Dendritic cell treated with granulocyte-macrophage colony-stimulating factor and Interleukin-4, amounts not matched to agents 40 ng/mL and 50 ng/mL, for 4 days (primary cell): ENCODE data around the gene CENPP.
A peak's percentile ranks its signal among the peaks of the same experiment; 100 is the strongest.
"Not testable (repeated sequence)": the region's sequence is repeated elsewhere in the genome, so short reads cannot be mapped to it uniquely, and the experiment has no call there.

Experiments
- H3K27ac Mint-ChIP-seq: one replicate; pipeline ENCODE4 v1.8.0; 2022; ENCODE audit warnings: mild to moderate bottlenecking, mixed read lengths
- H3K27me3 Mint-ChIP-seq: one replicate; pipeline ENCODE4 v1.8.0; 2022; ENCODE audit warnings: mild to moderate bottlenecking, mixed read lengths
- H3K36me3 Mint-ChIP-seq: one replicate; pipeline ENCODE4 v1.8.0; 2022; ENCODE audit warnings: low read depth, mixed read lengths
- H3K4me1 Mint-ChIP-seq: one replicate; pipeline ENCODE4 v1.8.0; 2022; ENCODE audit warnings: low read depth, mixed read lengths
- H3K4me3 Mint-ChIP-seq: one replicate; pipeline ENCODE4 v1.8.0; 2022; ENCODE audit warnings: mild to moderate bottlenecking, moderate library complexity, mixed read lengths
- H3K9me3 Mint-ChIP-seq: one replicate; pipeline ENCODE4 v1.8.0; 2022; ENCODE audit warnings: mixed read lengths
- intact Hi-C: fragments of 100-400 bp; cut with micrococcal nuclease; formaldehyde crosslinking; loops from one replicate; pipeline ENCODE4 v1.15.0; 2022

CENPP gene

DNA sequence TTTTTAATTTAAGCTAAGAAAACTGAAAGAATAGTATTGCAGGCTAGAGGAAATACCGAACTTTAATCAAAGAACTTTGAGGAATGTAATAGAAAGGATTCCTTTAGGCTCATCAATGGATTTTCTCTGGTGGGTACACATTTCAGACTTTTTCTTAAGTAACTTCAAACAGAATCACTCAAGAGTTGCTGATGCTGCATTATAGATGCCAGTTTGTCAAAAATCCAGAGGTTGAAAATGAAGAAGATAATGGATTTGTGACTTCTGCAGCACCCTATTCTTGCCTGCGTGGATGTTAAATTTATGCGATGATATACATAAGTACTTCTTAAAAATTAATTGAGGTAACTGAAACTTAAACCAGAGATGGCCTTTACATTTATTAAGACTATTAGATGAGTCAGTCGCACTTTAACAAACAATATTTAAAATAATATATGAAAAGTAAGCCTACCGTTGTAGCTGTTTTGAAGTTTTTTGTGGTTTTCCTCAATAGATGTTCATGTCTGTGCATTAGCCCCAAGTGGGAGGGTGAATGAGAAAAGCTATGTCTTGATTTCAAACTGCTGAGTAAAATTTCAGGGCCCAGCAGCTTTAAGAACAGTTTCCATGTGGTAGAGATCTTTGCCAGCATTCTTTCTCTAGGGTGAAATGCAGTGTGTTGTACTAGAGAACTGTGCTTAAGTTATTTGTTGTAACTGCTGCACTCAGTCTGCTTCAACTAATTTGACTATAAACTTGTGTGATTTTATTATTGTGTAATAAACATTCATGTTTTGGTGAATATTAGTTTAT lies 78.5 kb downstream of the CENPP start, which contains the start of gene OGN:
TSS of gene OGN (minus strand) at position 537 of the 795 bp plus-strand sequence. CDS start 1,171 bp downstream, outside the sequence.
- H3K27me3 Mint-ChIP-seq: no peaks in the 10 kb centered on the region
- no peaks in the 10 kb centered on the region for H3K9me3 Mint-ChIP-seq
- H3K4me3 Mint-ChIP-seq: no peak within 1 kb of the TSS
- intact Hi-C loops: no loop called here
- no peaks in the 10 kb centered on the region for H3K36me3 Mint-ChIP-seq
- H3K27ac Mint-ChIP-seq: no peak within 1 kb of the TSS
- H3K4me1 Mint-ChIP-seq: peaks cover 18% of the 10 kb centered on the region

DNA sequence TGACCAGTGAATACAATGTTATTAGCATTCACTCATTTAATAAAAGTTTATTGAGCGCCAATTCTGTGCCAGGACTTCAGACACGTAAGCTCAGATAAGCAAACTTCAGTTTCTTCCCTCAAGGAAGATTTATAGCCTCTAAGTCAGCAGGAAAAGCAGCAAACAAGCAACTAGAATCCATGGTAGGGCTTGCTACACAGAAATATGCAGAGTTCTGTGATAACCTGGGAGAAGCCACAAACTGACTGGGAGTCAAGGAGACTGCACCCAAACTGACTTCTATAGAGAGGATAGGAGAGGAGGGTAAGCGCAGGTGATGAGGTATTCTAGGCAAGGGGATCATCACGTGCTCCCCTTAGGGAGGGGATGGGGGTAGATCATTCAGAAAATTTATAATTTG lies 80.1 kb downstream of the CENPP start:
- no peaks in the 10 kb centered on the region for H3K36me3 Mint-ChIP-seq
- H3K27me3 Mint-ChIP-seq: no peaks in the 10 kb centered on the region
- peaks cover 21% of the 10 kb centered on the region for H3K4me1 Mint-ChIP-seq
- H3K9me3 Mint-ChIP-seq: no peaks in the 10 kb centered on the region
- intact Hi-C loops: no loop called here
- H3K4me3 Mint-ChIP-seq: no peak overlapping the region
- peak overlapping the region; percentile 69 for H3K27ac Mint-ChIP-seq

DNA sequence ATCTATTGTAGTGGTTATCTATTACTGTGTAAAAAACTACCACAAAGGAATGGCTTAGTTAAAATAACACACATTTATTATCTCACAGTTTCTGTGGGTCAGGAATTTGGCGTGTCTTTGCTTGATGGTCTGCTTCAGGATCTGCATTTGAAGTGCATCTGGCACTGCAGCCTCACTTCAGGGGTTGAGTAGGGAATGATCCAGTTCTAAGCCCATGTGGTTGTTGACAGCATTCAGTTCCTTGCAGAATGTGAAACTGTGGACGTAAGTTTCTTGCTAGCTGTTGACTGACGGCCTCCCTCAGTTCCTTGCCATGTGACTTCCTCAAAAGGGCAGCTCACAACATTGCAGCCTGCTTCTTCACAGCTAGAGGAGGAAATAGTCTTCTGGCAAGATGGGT lies 80.7 kb downstream of the CENPP start:
- peak overlapping the region; percentile 18 for H3K4me3 Mint-ChIP-seq
- H3K9me3 Mint-ChIP-seq: no peaks in the 10 kb centered on the region
- peaks cover 26% of the 10 kb centered on the region for H3K4me1 Mint-ChIP-seq
- no peaks in the 10 kb centered on the region for H3K27me3 Mint-ChIP-seq
- intact Hi-C loops: no loop called here
- H3K27ac Mint-ChIP-seq: peak overlapping the region; percentile 69
- no peaks in the 10 kb centered on the region for H3K36me3 Mint-ChIP-seq

DNA sequence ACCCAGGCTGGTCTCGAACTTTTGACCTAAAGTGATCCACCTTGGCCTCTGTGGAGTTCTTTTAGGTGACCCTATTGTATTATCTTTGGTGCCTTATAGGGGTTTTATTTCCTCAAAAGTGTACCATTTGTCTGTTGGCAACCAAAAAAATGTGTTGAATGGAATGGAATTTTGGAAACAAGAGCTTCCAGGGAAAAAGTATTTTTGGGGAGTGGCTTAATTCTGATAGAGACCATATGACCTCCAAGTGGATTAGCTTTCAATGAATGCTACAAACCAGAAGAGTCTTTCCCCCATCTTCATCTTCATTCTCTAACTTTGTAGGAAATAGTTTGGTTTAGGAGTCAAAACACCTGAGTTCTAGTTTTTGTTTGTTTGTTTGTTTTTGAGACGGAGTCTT lies 82.1 kb downstream of the CENPP start:
- no peak overlapping the region for H3K27ac Mint-ChIP-seq
- no peak overlapping the region for H3K4me3 Mint-ChIP-seq
- H3K27me3 Mint-ChIP-seq: no peaks in the 10 kb centered on the region
- intact Hi-C loops: no loop called here
- H3K36me3 Mint-ChIP-seq: no peaks in the 10 kb centered on the region
- no peaks in the 10 kb centered on the region for H3K9me3 Mint-ChIP-seq
- peaks cover 26% of the 10 kb centered on the region for H3K4me1 Mint-ChIP-seq

DNA sequence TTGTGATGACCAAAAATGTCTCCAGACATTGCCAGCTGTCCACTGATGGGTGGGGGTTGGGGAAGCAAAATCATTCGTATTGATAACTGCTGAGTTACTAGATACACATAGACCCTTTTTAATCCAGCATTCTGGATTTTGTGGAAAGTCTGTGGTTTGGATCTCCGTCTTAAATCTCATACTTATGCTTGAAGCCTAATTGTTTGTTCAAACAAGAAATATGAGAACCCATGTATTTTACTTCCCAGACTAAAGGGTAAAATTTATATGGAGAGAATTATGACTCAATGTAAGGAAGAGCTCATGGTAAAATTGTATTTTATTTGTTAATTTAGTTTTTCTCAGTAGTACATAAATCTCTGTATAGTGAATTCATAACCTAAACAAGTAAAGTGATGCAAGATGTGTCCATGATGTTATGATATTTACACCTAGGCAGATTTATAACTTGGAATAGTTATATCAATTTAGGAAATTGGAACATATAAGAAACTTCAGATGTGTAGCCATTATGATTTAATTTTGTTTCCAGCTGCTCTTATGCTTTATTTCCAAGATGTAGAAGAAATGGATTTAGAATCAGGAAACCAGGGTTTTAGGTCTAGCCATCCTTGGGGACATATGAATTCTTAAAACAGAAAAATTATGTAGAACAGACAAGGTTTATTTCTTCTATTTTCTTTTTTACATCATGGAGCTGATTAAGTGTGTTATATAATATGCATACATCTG lies 83.2 kb downstream of the CENPP start:
- Mint-ChIP-seq H3K27me3 (no peaks in the 10 kb centered on the region), H3K27ac (no peak overlapping the region), H3K4me1 (peaks cover 26% of the 10 kb centered on the region), H3K9me3 (no peaks in the 10 kb centered on the region), H3K4me3 (no peak overlapping the region), H3K36me3 (no peaks in the 10 kb centered on the region)
- intact Hi-C loops: no loop called here

DNA sequence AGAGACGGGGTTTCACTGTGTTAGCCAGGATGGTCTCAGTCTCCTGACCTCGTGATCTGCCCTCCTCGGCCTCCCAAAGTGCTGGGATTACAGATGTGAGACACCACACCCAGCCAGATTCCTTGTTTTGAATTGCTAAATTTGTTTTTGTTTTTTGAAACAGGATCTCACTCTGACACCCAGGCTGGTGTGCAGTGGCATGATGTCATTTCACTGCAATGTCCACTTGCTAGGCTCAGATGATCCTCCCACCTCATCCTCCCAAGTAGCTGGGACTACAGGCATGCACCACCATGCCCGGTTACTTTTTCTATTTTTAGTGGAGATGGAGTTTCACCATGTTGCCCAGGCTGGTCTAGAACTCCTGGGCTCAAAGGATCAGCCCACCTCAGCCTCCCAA lies 85.4 kb downstream of the CENPP start:
- H3K36me3 Mint-ChIP-seq, intact Hi-C loops, H3K4me3 Mint-ChIP-seq, H3K27me3 Mint-ChIP-seq, H3K9me3 Mint-ChIP-seq: not testable (repeated sequence)
- H3K27ac Mint-ChIP-seq: peak overlapping the region; percentile 50
- H3K4me1 Mint-ChIP-seq: peaks cover 24% of the 10 kb centered on the region

DNA sequence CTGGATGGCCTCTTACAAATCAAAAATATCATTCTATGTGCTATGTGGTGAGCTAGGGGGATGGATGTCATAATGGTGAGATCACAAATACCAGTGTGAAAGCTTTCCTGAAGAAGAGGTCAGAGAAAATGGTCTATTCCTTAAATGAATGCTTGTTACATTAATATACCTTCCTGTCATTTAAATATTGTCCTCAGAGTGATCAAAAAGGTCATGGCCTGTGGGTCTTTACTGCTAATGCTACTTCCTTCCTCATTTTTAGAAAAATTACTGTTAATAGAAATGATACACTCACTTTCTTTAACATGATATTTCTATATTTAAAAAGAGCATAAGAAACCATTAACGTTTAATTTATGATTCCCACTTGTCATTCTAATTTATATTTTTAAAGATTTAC lies 88.8 kb downstream of the CENPP start:
- H3K27ac Mint-ChIP-seq: no peak overlapping the region
- intact Hi-C loops: no loop called here
- no peaks in the 10 kb centered on the region for H3K36me3 Mint-ChIP-seq
- H3K9me3 Mint-ChIP-seq: no peaks in the 10 kb centered on the region
- peaks cover 11% of the 10 kb centered on the region for H3K4me1 Mint-ChIP-seq
- H3K4me3 Mint-ChIP-seq: no peak overlapping the region
- H3K27me3 Mint-ChIP-seq: no peaks in the 10 kb centered on the region

DNA sequence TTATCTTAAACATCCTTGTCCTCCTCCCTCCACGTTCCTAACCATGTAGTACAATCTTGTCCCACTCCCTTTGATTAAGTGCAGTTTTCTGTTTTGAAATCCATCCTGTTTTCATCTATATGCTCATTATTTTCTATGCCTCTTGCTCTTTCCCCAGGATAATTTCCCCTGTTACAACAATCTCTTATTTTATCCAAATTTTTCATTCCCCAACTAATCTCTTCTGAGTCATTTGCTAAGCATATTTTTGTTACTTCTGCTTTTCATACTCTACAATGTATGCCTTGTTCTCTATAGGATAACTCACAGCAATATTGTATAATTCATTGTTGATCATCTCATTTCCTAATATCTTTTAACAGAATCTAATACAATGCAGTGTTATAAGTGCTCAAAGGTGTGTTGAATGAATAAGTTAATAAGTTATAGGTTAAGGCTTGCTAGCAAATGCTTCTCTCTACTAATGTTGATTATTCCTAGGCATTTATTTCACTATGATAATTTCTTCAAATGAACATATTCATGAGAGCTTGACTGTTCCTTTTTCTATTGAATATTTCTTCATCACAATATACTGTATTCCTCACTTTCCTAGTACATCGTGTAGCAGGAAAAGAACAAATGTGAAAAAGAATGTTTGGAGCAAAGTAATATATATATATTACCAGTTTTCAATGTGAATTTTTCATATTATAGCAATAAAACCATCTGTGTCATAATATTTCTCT lies 97.0 kb downstream of the CENPP start:
- Mint-ChIP-seq H3K27ac (no peak overlapping the region), H3K4me1 (peaks cover 6% of the 10 kb centered on the region), H3K27me3 (no peaks in the 10 kb centered on the region), H3K36me3 (no peaks in the 10 kb centered on the region), H3K9me3 (no peaks in the 10 kb centered on the region), H3K4me3 (no peak overlapping the region)
- intact Hi-C loops: no loop called here

DNA sequence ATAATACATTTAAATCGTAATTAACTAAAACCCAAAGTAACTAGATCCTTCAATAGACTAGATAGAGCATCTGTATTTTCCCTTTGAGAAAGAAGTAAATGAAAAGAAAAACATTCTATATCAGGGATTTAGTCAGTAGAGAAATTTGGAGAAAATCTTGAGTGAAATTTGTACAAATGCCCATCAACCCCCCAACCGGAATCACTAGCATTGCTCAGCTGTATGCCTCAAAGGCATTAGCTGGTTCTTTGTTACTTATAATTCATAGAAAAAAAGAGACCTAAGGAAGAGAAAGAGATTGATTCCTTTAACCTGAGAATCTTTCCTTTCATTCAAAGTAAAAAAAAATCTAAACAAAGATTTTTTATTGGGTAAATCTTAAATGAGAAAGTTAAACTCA lies 97.9 kb downstream of the CENPP start:
- Mint-ChIP-seq H3K9me3 (no peaks in the 10 kb centered on the region), H3K4me1 (peaks cover 6% of the 10 kb centered on the region), H3K36me3 (no peaks in the 10 kb centered on the region), H3K27me3 (no peaks in the 10 kb centered on the region), H3K27ac (no peak overlapping the region), H3K4me3 (no peak overlapping the region)
- intact Hi-C loops: no loop called here

DNA sequence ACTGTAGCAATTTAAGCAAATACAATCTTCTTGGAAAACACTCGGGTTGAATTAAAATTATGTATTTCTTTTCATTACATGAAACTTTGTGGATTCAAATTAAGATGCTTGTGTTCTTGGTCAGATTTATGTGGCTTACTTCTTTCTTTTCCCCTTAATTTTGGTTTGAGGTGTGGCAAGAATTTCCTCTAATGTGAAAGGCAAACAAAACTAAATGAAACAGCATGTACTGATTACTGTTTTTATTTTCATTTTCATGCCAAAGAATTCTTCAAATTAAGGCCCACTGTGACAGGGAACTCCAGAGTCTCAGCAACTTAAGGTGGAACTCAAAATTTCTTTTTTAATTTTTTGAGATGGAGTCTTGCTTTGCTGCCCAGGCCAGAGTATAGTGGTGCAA lies 98.6 kb downstream of the CENPP start, which contains the start of gene OMD:
TSS of gene OMD (minus strand) at position 132 of the 400 bp plus-strand sequence. CDS start 6,913 bp downstream, outside the sequence.
- H3K4me3 Mint-ChIP-seq: no peak within 1 kb of the TSS
- H3K27ac Mint-ChIP-seq: no peak within 1 kb of the TSS
- no peaks in the 10 kb centered on the region for H3K36me3 Mint-ChIP-seq
- H3K27me3 Mint-ChIP-seq: no peaks in the 10 kb centered on the region
- intact Hi-C loops: no loop called here
- no peaks in the 10 kb centered on the region for H3K9me3 Mint-ChIP-seq
- peaks cover 6% of the 10 kb centered on the region for H3K4me1 Mint-ChIP-seq

DNA sequence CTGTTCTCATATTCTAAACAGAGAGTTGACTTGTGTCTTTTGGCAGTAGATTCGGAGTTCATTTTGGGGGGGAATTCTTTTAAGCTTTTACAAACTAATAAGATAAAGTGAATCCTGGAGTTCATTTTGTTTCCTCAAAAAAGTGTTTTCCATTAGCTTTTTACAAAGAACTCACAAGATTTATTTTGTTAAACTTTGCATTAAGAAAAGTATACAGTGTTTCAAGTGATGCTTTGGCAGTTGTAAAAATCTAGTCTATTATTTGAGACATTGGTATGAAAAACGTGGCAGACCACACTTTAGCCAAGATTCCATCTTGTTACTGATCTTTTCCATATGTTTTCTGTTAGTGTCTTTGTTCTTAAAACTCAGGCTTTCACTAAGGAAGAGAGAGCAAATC lies 99.7 kb downstream of the CENPP start:
- Mint-ChIP-seq H3K4me3 (no peak overlapping the region), H3K4me1 (peaks cover 6% of the 10 kb centered on the region), H3K27ac (no peak overlapping the region), H3K27me3 (no peaks in the 10 kb centered on the region), H3K9me3 (no peaks in the 10 kb centered on the region), H3K36me3 (no peaks in the 10 kb centered on the region)
- intact Hi-C loops: no loop called here

DNA sequence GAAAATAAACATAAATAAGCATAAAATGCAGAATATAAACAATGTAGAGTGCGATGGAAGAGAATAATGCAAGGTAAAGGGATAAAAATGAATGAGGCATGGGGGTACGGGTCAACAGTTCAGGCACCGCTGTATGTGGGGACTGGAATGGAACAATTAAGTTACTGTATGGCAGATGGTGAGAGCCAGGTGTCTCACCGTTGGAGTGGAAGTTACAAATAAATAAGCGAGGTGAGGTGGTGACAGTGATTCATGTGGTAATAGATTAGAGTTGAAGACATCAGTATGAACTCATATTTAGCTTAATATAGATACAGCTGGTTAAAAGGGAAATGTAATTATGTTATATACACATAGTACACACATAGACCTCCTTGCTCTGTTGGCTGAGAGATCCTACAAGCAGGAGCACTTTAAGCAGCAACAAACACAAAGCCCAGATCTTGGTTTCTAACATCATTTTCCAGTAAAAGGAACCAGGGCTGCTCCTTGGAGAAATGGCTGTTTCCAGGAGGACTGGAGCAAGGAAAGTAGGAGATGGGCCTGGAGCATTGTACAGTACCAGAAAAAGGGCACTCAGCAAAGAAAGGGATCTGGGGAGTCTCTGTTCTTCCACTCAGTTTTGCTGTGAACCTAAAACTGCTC lies 100.9 kb downstream of the CENPP start:
- Mint-ChIP-seq H3K27me3 (no peaks in the 10 kb centered on the region), H3K9me3 (no peaks in the 10 kb centered on the region)

DNA sequence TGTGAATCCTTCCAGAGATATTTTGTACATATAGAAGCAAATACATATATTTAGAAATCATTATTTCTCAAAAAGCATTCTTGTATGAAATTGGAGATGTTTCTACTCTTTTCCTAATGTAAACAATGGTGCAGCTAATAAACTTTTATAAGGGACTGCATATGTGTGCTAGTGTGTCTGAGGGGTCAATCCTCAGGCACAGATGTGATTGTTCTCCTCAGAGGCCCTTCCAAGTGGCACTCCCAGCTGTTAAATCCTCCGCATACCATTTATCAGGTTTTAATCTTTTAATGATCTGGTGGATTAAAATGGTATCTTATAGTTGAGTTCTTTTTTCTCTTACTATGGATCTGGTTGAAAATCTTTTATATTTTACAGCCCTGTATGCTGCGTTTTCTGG lies 104.1 kb downstream of the CENPP start:
- no peaks in the 10 kb centered on the region for H3K9me3 Mint-ChIP-seq
- no peaks in the 10 kb centered on the region for H3K36me3 Mint-ChIP-seq
- H3K27me3 Mint-ChIP-seq: no peaks in the 10 kb centered on the region
- H3K4me1 Mint-ChIP-seq: no peaks in the 10 kb centered on the region
- no peak overlapping the region for H3K27ac Mint-ChIP-seq
- no peak overlapping the region for H3K4me3 Mint-ChIP-seq
- intact Hi-C loops: no loop called here

More for the DNA sequence above, 100.9 kb downstream of the CENPP start:
- intact Hi-C loops: no loop called here
- no peaks in the 10 kb centered on the region for H3K36me3 Mint-ChIP-seq
- peaks cover 6% of the 10 kb centered on the region for H3K4me1 Mint-ChIP-seq
- no peak overlapping the region for H3K4me3 Mint-ChIP-seq
- H3K27ac Mint-ChIP-seq: no peak overlapping the region
